Progenitor cell of endocrine pancreas (in vitro differentiated cells): Measurements from ENCODE around the gene TIAM2. TPM values are rescaled to one million over a fixed set of nuclear protein-coding genes. Genes with fewer than 3 reads are reported as not detected.

Experiments
- DNase-seq: peaks from one replicate; pipeline ENCODE4 v3.0.0; 2021; ENCODE audit warnings: low spot score; ENCODE audit not compliant: unreplicated experiment
- H3K27ac Mint-ChIP-seq: 2 replicates; pipeline ENCODE4 v1.8.0; 2021; ENCODE audit warnings: mild to moderate bottlenecking, moderate library complexity, mixed read lengths
- H3K27me3 Mint-ChIP-seq: 2 replicates; pipeline ENCODE4 v1.8.0; 2021; ENCODE audit warnings: mixed read lengths
- H3K36me3 Mint-ChIP-seq: 2 replicates; pipeline ENCODE4 v1.8.0; 2022; ENCODE audit warnings: mixed read lengths; ENCODE audit not compliant: insufficient read depth
- H3K4me1 Mint-ChIP-seq: 2 replicates; pipeline ENCODE4 v1.8.0; 2021; ENCODE audit warnings: low read depth, mixed read lengths
- H3K4me3 Mint-ChIP-seq: 2 replicates; pipeline ENCODE4 v1.8.0; 2021; ENCODE audit warnings: low read depth, mild to moderate bottlenecking, moderate library complexity, mixed read lengths
- H3K9me3 Mint-ChIP-seq: 2 replicates; pipeline ENCODE4 v1.8.0; 2021; ENCODE audit warnings: low read depth, mixed read lengths
- total RNA-seq: library from RNA; stranded (reverse); gene quantifications from 2 replicates; pipeline ENCODE4 v1.2.1, GENCODE V29; 2021
- TF ChIP-seq, protein P1 (sequence below): fragments of 200-600 bp; sonication (generic); IDR thresholded peaks from one replicate; pipeline ENCODE4 v1.5.0; 2021; ENCODE audit warnings: antibody characterized with exemption, mild to moderate bottlenecking; ENCODE audit not compliant: unreplicated experiment

The TIAM2 gene
- total RNA-seq, 1 donor from 2014 or later, result 14.3 TPM

GRCh38 chr6:155088856-155089255 is 93.7 kb downstream of the TIAM2 start:
- H3K4me3 Mint-ChIP-seq, result no peak overlapping the region
- no peaks in the 10 kb centered on the region for H3K36me3 Mint-ChIP-seq
- TF ChIP-seq, protein P1, sequence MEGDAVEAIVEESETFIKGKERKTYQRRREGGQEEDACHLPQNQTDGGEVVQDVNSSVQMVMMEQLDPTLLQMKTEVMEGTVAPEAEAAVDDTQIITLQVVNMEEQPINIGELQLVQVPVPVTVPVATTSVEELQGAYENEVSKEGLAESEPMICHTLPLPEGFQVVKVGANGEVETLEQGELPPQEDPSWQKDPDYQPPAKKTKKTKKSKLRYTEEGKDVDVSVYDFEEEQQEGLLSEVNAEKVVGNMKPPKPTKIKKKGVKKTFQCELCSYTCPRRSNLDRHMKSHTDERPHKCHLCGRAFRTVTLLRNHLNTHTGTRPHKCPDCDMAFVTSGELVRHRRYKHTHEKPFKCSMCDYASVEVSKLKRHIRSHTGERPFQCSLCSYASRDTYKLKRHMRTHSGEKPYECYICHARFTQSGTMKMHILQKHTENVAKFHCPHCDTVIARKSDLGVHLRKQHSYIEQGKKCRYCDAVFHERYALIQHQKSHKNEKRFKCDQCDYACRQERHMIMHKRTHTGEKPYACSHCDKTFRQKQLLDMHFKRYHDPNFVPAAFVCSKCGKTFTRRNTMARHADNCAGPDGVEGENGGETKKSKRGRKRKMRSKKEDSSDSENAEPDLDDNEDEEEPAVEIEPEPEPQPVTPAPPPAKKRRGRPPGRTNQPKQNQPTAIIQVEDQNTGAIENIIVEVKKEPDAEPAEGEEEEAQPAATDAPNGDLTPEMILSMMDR, result no peak
- peaks cover 4% of the 10 kb centered on the region for H3K9me3 Mint-ChIP-seq
- peaks cover 29% of the 10 kb centered on the region for H3K4me1 Mint-ChIP-seq
- peaks cover 10% of the 10 kb centered on the region for H3K27me3 Mint-ChIP-seq
- DNase-seq, result no peak
- H3K27ac Mint-ChIP-seq, result no peak overlapping the region

DNA sequence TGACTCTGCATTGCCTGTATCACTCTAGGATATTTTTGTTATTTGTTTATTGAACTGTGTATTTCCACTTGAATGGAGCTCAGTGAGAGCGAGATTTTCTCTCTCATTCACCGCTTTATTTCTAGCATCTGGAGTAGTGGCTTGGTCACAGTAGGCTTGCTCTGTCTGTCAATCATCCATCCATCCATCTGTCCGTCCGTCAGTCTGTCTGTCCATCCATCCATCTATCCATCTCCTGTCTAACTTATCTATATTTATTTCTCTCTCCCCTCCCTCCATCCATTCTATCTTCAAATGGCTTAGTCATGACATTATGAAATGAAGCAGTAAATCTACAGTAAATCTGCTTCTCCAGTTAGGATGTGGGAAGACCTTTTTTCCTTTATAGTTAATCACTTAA is 94.6 kb downstream of the TIAM2 start:
- Mint-ChIP-seq H3K4me1 (peaks cover 21% of the 10 kb centered on the region), H3K9me3 (peaks cover 4% of the 10 kb centered on the region), H3K27me3 (peaks cover 10% of the 10 kb centered on the region), H3K36me3 (no peaks in the 10 kb centered on the region), H3K4me3 (no peak overlapping the region), H3K27ac (no peak overlapping the region)
- TF ChIP-seq, protein P1, result no peak
- no peak for DNase-seq

- H3K4me1 Mint-ChIP-seq, result peaks cover 17% of the 10 kb centered on the region
- TF ChIP-seq, protein P1, result no peak
- no peak overlapping the region for H3K4me3 Mint-ChIP-seq
- no peaks in the 10 kb centered on the region for H3K36me3 Mint-ChIP-seq
- no peak for DNase-seq
- H3K9me3 Mint-ChIP-seq, result peaks cover 4% of the 10 kb centered on the region
- peaks cover 10% of the 10 kb centered on the region for H3K27me3 Mint-ChIP-seq
- no peak overlapping the region for H3K27ac Mint-ChIP-seq
Measured at GRCh38 chr6:155090166-155090565, 95.1 kb downstream of the TIAM2 start.

- Mint-ChIP-seq H3K27me3 (peaks cover 10% of the 10 kb centered on the region), H3K4me3 (no peak overlapping the region), H3K9me3 (peaks cover 7% of the 10 kb centered on the region), H3K36me3 (no peaks in the 10 kb centered on the region), H3K27ac (no peak overlapping the region), H3K4me1 (peaks cover 9% of the 10 kb centered on the region)
- no peak for DNase-seq
- TF ChIP-seq, protein P1, result no peak
Measured at GRCh38 chr6:155091756-155092155, 96.6 kb downstream of the TIAM2 start.

DNA sequence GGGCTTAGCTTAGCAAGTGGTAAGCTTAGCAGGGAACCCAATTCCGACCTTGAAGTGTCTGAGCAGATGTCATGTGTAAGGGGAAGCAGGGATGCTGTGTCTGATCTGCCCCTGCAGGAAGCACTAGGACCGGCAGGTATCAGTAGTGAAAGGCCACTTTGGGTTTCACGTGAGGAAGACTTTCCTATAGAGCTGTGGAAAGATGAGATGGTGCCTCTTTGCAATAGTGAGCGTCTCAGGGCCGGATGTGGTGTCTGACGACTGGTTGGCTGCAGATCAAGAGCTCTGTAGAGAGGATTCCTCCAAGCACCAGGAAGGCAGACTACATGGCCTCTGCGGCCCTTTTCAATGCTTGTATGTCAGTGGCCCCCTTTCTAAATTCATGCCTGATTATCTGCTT is 98.3 kb downstream of the TIAM2 start:
- peaks cover 15% of the 10 kb centered on the region for H3K9me3 Mint-ChIP-seq
- peaks cover 2% of the 10 kb centered on the region for H3K36me3 Mint-ChIP-seq
- peaks cover 7% of the 10 kb centered on the region for H3K27me3 Mint-ChIP-seq
- no peak for DNase-seq
- TF ChIP-seq, protein P1, result no peak
- no peak overlapping the region for H3K27ac Mint-ChIP-seq
- H3K4me1 Mint-ChIP-seq, result peaks cover 9% of the 10 kb centered on the region
- H3K4me3 Mint-ChIP-seq, result no peak overlapping the region
